CD4-positive, alpha-beta T cell treated with Interferon gamma for 1 hour (primary cell): ENCODE results near the gene MARCHF10.
"Not testable (repeated sequence)": the region's sequence is repeated elsewhere in the genome, so short reads cannot be mapped to it uniquely, and the experiment has no call there.

ENCODE experiments used
- DNase-seq: peaks from one replicate; pipeline ENCODE4 v3.0.0-alpha.2; 2020

The MARCHF10 gene

GRCh38 chr17:62785983-62786382, 22.1 kb downstream of the MARCHF10 start:
- DNase-seq = not testable (repeated sequence)

GRCh38 chr17:62782730-62783270, 25.3 kb downstream of the MARCHF10 start:
- DNase-seq = no peak

- no peak for DNase-seq
Measured at GRCh38 chr17:62781831-62782251, 26.3 kb downstream of the MARCHF10 start.

- DNase-seq = no peak
Measured at GRCh38 chr17:62781356-62781755, 26.8 kb downstream of the MARCHF10 start.

- DNase-seq = no peak
Measured at GRCh38 chr17:62780951-62781350, 27.2 kb downstream of the MARCHF10 start.

- DNase-seq = no peak
Measured at GRCh38 chr17:62780269-62780668, 27.8 kb downstream of the MARCHF10 start.

- DNase-seq = no peak
Measured at GRCh38 chr17:62778990-62779681, 29.0 kb downstream of the MARCHF10 start.

- no peak for DNase-seq
Measured at GRCh38 chr17:62775876-62776275, 32.2 kb downstream of the MARCHF10 start.

GRCh38 chr17:62774338-62774737, 33.8 kb downstream of the MARCHF10 start:
- DNase-seq = no peak

- no peak for DNase-seq
Measured at GRCh38 chr17:62767997-62768396, 40.1 kb downstream of the MARCHF10 start.

GRCh38 chr17:62765351-62765750, 42.8 kb downstream of the MARCHF10 start:
- no peak for DNase-seq

GRCh38 chr17:62763891-62764600, 44.1 kb downstream of the MARCHF10 start:
- DNase-seq = no peak

- DNase-seq = no peak
Measured at GRCh38 chr17:62761884-62762283, 46.2 kb downstream of the MARCHF10 start.

GRCh38 chr17:62760945-62761267, 47.2 kb downstream of the MARCHF10 start:
- DNase-seq = no peak

GRCh38 chr17:62760059-62760944, 47.8 kb downstream of the MARCHF10 start:
- no peak for DNase-seq

- DNase-seq = no peak
Measured at GRCh38 chr17:62757500-62757951, 50.6 kb downstream of the MARCHF10 start.

GRCh38 chr17:62756198-62756597, 51.9 kb downstream of the MARCHF10 start:
- DNase-seq = no peak

- DNase-seq = no peak
Measured at GRCh38 chr17:62755141-62755851, 52.8 kb downstream of the MARCHF10 start.

GRCh38 chr17:62754631-62755030, 53.5 kb downstream of the MARCHF10 start:
- no peak for DNase-seq

GRCh38 chr17:62753562-62753961, 54.6 kb downstream of the MARCHF10 start:
- DNase-seq = no peak

GRCh38 chr17:62751060-62751691, 56.9 kb downstream of the MARCHF10 start:
- DNase-seq = no peak

GRCh38 chr17:62750631-62751051, 57.5 kb downstream of the MARCHF10 start:
- no peak for DNase-seq
